AG04450 (cell line): ENCODE results near the gene ERN2. TPM values are rescaled to one million over a fixed set of nuclear protein-coding genes. Genes with fewer than 3 reads are reported as not detected.

Experiments
- CTCF ChIA-PET: fragments of 300-600, 350-600 bp; formaldehyde crosslinking; extraction: SDS; loops from one replicate; lab custom pipeline; 2022; ENCODE audit warnings: antibody characterized with exemption, inconsistent platforms; lab: Charles Lee
- POLR2A ChIA-PET: fragments of 350-600 bp; formaldehyde crosslinking; extraction: SDS; loops from one replicate; lab custom pipeline; 2021; ENCODE audit warnings: antibody characterized with exemption, inconsistent platforms; lab: Yijun Ruan, JAX
- DNase-seq: peaks from one replicate; pipeline ENCODE4 v3.0.0-alpha.2; 2011; ENCODE audit warnings: low read depth, low spot score
- H3K27ac ChIP-seq: one replicate; pipeline ENCODE4 v1.5.1; 2012; ENCODE audit warnings: low read depth, low read length, control low read depth
- H3K27me3 ChIP-seq: one replicate; pipeline ENCODE4 v1.6.0; 2012; ENCODE audit warnings: low read length; ENCODE audit not compliant: control insufficient read depth, insufficient read depth
- H3K4me3 ChIP-seq: 2 replicates; pipeline ENCODE4 v1.5.1; 2011; ENCODE audit warnings: mild to moderate bottlenecking, low read depth, low read length, control low read depth
- H3K9me3 ChIP-seq: 2 replicates; pipeline ENCODE4 v1.5.1; 2012; ENCODE audit warnings: low read length; ENCODE audit not compliant: control insufficient read depth, insufficient read depth
- CTCF ChIP-seq: IDR thresholded peaks from 2 replicates; pipeline ENCODE4 v1.5.1; 2011; ENCODE audit warnings: low read depth, low read length, control low read depth, inconsistent platforms
- polyA plus RNA-seq: library from polyadenylated mRNA; depleted of rRNA; stranded (reverse); fragments of >200 nt; gene quantifications from 2 replicates; pipeline ENCODE4 v1.2.3, GENCODE V29; 2011

ERN2 gene
- polyA plus RNA-seq, 1 experiment, result 0.12 TPM

- ChIA-PET POLR2A (interaction anchor here (1.1 kb wide), 1 partner anchor 9 kb away, joined by 5 read pairs; no protein-coding TSS in a partner anchor), CTCF (interaction anchor here (1.5 to 4.2 kb wide), 3 partner anchors 9 to 836 kb away, joined by 7 to 14 read pairs (median 13); partner anchors contain the start of gene PLK1)
- H3K27ac ChIP-seq, result peak overlapping the region; percentile 96
- H3K4me3 ChIP-seq, result no peak overlapping the region
- TF ChIP-seq CTCF, result no peak
- no peak for DNase-seq
- no peaks in the 10 kb centered on the region for H3K9me3 ChIP-seq
- no peaks in the 10 kb centered on the region for H3K27me3 ChIP-seq
Observed at GRCh38 chr16:23668873-23669272, 44.1 kb downstream of the ERN2 start.

- Histone ChIP-seq H3K27me3 (no peaks in the 10 kb centered on the region), H3K9me3 (no peaks in the 10 kb centered on the region), H3K4me3 (no peak overlapping the region), H3K27ac (peak overlapping the region; percentile 96)
- ChIA-PET POLR2A (interaction anchor here (0.6 to 1.1 kb wide), 3 partner anchors 9 to 27 kb away, joined by 3 to 5 read pairs (median 4); partner anchors contain the start of genes DCTN5, PALB2 and PLK1), CTCF (interaction anchor here (0.6 to 4.2 kb wide), 4 partner anchors 10 to 72 kb away, joined by 4 to 14 read pairs (median 9); partner anchors contain the start of gene PLK1)
- TF ChIP-seq CTCF, result no peak
- DNase-seq, result peak; percentile 85
Observed at GRCh38 chr16:23668225-23668624, 44.8 kb downstream of the ERN2 start.

GRCh38 chr16:23667355-23667659, 45.7 kb downstream of the ERN2 start:
- ChIA-PET CTCF (interaction anchor here (0.5 to 4.2 kb wide), 4 partner anchors 11 to 486 kb away, joined by 4 to 14 read pairs (median 9); partner anchors contain the start of gene PLK1), POLR2A (interaction anchor here (1.0 kb wide), 1 partner anchor 26 kb away, joined by 4 read pairs; the partner anchor contains the start of genes DCTN5 and PALB2)
- no peaks in the 10 kb centered on the region for H3K9me3 ChIP-seq
- no peak for DNase-seq
- no peak for TF ChIP-seq CTCF
- no peaks in the 10 kb centered on the region for H3K27me3 ChIP-seq
- peak overlapping the region; percentile 71 for H3K27ac ChIP-seq
- H3K4me3 ChIP-seq, result no peak overlapping the region

GRCh38 chr16:23666571-23667354, 46.3 kb downstream of the ERN2 start:
- POLR2A ChIA-PET, result no interaction called here
- no peaks in the 10 kb centered on the region for H3K9me3 ChIP-seq
- CTCF ChIA-PET, result interaction anchor here (0.5 to 4.2 kb wide), 4 partner anchors 11 to 485 kb away, joined by 4 to 14 read pairs (median 9); partner anchors contain the start of gene PLK1

More at GRCh38 chr16:23666571-23667354, 46.3 kb downstream of the ERN2 start:
- Histone ChIP-seq H3K27me3 (no peaks in the 10 kb centered on the region), H3K27ac (no peak overlapping the region), H3K4me3 (no peak overlapping the region)
- no peak for DNase-seq
- TF ChIP-seq CTCF, result no peak
